Hematopoietic multipotent progenitor cell treated with erythropoietin and hydrocortisone succinate and interleukin-3 and kit ligand, for 17 days (in vitro differentiated cells): ENCODE measurements around the gene ITGB5.
A peak's percentile ranks its signal among the peaks of the same experiment; 100 is the strongest.
"Not testable (repeated sequence)": the region's sequence is repeated elsewhere in the genome, so short reads cannot be mapped to it uniquely, and the experiment has no call there.

Experiments used
- DNase-seq: peaks from one replicate; pipeline ENCODE4 v3.0.0-alpha.2; 2015; ENCODE audit warnings: low spot score

Gene ITGB5

GRCh38 chr3:124834723-124835718, 52.1 kb downstream of the ITGB5 start:
- peak; percentile 85 for DNase-seq

- no peak for DNase-seq
Observed at GRCh38 chr3:124833710-124834332, 53.3 kb downstream of the ITGB5 start.

- no peak for DNase-seq
Observed at GRCh38 chr3:124832782-124833709, 54.1 kb downstream of the ITGB5 start.

DNA sequence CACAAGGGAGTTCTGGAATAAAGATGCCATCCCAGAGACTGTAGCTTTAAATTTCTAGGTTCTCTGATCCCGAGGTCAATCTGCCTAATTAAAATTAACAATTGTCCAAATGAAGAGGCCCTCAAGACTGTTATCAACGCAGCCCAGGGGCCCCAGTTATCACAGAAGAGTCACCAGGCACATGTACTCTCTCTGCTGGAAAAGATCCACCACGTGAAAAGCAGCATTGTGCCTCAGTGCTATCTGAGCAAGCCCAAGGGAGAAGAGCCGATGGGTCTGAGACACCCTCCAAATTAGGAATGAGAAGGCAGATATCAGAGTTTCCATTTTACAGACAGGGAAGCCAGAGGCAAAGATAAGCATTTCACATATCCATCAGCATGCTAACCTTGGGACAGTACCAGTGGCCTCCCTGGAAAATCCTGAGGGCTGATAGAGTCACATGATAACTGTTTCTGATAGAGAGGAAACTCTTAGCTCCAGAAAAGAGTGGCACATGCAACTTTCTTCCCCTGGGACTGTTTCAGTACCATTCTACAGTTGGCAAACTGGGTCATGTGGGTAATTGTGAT, 55.5 kb downstream of the ITGB5 start:
- peak; percentile 50 for DNase-seq

GRCh38 chr3:124829819-124830554, 57.2 kb downstream of the ITGB5 start:
- DNase-seq = no peak

- no peak for DNase-seq
Observed at GRCh38 chr3:124829178-124829818, 57.9 kb downstream of the ITGB5 start.

DNA sequence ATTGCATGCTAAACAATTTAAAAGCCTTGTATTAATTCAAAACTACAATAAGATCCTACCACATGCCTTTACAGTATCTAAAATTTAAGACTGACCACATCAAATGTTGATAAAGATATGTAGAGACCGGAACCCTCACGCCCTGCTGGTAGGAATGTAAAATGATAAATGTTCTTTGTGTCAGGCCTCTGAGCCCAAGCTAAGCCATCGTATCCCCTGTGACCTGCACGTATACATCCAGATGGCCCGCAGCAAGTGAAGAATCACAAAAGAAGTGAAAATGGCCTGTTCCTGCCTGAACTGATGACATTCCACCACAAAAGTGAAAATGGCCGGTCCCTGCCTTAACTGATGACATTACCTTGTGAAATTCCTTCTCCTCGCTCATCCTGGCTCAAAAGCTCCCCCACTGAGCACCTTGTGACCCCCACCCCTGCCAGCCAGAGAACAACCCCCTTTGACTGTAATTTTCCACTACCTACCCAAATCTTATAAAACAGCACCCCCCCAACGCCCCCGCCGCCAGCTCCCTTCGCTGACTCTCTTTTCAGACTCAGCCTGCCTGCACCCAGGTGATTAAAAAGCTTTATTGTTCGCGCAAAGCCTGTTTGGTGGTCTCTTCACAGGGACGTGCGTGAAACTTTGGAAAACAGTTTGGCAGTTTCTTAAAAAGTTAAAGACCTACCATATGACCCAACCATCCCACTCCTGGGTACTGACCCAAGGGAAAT, 59.5 kb downstream of the ITGB5 start:
- not testable (repeated sequence) for DNase-seq

DNA sequence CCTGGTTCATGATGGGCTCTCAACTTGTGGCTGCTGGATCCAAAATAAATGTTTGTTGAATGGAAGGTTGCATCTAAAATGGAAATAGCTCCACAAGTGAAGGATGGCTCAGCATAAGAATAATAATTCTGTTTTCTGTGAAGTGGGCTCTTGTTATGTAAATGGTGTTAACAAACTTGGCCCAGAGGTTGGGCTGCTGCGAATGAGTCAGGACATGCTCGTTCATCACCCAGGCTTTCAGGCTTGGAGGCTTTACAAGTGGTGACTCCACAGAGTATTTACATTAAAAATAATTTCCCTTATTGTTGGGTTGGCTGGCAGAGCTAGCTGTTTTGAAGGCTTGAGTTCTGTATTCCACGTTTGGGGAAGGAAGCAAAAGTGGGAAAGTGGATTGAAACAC, 60.5 kb downstream of the ITGB5 start:
- no peak for DNase-seq

GRCh38 chr3:124824286-124824915, 62.8 kb downstream of the ITGB5 start:
- no peak for DNase-seq

DNA sequence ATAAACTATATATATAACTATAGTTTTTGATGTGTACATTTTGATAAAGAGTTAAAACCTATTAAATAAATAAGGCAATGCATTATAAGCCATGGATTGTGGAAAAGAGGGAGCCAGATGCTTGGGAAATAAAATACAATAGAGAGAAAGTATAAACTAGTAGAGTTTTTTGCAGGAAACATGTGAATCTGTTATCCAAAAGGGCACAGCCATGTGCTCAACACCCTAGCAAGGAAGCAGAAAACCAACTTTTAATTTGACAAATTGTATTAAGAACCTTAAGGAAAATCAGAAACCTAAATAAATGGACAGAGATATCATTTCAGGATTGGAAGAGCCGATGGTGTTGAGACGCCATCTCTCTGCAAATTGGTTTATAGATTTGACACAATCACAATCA, 63.5 kb downstream of the ITGB5 start:
- no peak for DNase-seq

- no peak for DNase-seq
Observed at GRCh38 chr3:124823206-124823605, 64.0 kb downstream of the ITGB5 start.

DNA sequence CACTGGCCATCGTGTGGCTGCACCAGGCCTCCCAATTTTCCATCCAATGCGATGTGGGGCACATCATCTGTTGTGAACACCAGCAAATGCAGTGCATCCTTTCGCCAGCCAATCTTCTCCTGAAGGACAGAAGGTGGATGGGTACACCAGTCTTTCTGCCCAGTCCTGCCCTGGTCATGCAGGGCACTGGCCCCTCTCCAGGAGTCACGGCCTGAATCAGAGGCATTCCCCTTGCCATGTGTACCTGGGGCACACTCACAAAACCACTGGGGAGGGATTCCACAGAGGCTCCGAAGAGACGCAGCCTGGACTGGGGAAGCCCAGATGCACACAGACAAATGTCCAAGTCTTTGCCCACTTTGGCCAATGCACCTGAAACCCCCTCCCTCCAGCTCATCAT, 65.8 kb downstream of the ITGB5 start:
- no peak for DNase-seq

DNA sequence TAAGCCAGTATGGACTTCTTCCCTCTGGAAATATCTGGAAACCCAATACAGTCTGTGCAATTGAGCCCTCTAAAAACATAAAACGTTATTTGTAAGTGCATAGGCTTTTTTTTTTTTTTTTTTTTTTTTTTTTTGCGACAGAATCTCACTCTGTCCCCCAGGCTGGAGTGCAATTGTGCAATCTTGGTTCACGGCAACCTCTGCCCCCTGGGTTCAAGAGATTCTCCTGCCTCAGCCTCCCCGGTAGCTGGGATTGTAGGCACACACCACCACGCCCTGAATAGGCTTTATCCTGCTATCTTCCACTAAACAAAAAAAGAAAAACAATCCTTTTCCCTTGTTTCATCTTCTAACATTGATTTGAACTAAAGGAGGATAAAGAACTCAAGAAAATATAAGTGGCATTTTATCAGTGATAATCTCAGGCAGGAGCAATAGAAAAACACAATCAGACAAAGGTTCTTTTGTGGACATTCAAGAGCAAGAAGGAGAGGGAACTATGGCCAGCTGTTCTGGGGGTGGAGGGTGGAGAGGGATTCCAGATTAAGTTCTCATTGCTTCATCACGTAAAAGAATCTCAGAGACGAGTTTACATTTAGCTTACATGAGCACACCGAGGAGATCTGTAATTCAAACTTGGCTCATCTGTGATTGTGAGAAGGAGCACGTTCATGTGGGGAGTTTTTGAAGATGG, 68.6 kb downstream of the ITGB5 start:
- no peak for DNase-seq

DNA sequence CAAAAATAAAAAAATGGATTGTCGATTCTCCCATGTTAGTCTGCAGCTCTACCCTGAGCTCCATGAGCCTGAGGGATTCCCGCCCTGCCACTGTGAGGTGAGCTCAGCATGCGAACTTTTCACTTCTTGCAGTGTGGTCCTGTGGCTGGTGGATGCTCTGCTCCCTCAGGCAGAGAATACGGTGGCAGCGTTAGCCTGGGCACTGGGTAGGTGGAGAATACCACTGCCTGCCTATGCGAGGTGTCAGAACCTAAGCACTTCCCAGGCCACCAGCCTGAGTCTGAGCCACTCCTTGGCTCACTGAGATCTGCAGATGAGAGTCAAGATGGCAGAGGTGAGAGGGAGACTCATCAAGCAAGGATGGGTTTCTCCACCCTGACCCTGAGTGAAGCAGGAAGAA, 70.1 kb downstream of the ITGB5 start:
- no peak for DNase-seq

DNA sequence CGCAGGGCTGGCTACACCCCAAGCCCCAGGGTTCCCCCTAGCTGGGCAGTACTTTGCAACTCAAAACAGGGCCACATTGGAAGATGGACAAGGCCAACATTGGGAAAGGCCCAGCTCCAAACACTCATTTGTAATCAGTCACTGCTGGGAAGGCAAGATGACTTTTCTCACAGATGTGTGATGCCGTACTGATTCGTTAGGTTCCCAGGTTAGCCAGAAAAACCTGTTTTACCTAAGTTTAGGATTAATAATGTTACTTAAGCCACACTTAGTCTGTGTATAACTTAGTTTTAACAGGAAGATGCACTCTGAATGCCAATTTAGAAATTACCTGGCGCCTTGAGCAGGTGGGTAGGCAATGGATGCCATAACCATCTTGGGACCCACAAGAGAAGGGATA, 71.0 kb downstream of the ITGB5 start:
- no peak for DNase-seq

- no peak for DNase-seq
Observed at GRCh38 chr3:124815781-124816180, 71.4 kb downstream of the ITGB5 start.

DNA sequence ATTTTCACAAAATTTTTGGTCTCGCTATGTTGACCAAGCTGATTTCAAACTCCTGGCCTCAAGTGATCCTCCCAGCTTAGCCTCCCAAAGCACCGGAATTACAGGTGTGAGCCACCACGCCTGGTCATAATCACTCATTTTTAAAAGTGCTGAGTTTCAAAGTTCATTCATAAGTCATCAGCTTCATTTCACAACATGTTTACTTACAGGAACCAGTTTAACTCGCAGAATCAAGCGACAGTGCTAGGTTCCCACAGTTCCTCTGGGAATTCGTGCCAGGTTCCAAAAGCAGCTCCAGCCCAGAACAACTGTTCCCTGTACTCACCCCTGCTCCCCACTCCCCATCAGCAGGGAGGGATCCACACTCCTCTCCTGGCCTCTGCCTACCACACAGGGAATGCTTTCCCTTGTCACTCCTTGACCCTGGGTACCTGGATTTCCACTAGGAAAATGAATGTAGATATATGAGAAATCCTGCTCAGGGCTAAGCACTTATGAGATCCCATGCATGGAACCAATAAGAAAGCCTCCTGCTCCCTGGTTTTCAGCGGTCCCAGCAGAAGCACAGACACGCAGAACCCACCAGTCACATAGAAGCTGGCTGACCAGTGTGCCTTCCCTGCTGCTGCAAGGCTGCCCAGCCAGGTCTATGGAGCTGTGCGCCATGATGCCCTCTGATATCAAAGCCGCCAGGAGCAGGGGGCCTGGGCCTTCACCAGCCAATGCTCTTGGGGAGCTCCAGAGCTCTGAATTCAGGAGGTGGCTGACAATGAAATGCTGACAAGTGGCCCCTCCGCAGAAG, 72.3 kb downstream of the ITGB5 start:
- DNase-seq = no peak

GRCh38 chr3:124813541-124813940, 73.6 kb downstream of the ITGB5 start:
- no peak for DNase-seq
